ENCODE results near the gene VLDLR.
A peak's percentile ranks its signal among the peaks of the same experiment; 100 is the strongest.

The VLDLR gene

DNA sequence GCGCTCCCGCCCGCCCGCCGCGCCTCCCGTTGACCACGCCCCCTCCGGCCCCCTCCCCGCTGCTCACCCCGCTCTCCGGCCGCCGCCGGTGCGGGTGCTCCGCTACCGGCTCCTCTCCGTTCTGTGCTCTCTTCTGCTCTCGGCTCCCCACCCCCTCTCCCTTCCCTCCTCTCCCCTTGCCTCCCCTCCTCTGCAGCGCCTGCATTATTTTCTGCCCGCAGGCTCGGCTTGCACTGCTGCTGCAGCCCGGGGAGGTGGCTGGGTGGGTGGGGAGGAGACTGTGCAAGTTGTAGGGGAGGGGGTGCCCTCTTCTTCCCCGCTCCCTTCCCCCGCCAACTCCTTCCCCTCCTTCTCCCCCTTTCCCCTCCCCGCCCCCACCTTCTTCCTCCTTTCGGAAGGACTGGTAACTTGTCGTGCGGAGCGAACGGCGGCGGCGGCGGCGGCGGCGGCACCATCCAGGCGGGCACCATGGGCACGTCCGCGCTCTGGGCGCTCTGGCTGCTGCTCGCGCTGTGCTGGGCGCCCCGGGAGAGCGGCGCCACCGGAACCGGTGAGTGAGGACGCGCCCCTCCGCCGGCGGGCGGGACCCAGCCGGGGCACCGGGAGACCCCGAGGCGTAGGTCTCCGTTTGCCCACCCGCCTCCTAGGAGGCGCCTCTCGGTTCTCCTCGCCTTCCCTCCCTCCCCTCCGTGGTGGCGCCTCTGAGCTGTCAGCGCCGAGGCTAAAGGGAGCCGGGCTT is at the start of gene VLDLR:
VLDLR (plus strand) TSS at position 66 of the 739 bp plus-strand sequence; CDS start at position 469, 403 bp downstream.
- no peak for DNase-seq

- DNase-seq = no peak
These were observed 47.4 kb upstream of the VLDLR start for GRCh38 chr9:2574203-2574602.

- no peak for DNase-seq
These were observed 45.0 kb upstream of the VLDLR start for GRCh38 chr9:2576631-2577030.

GRCh38 chr9:2583308-2584013 is 38.1 kb upstream of the VLDLR start:
- DNase-seq = no peak

- DNase-seq = no peak
These were observed 29.6 kb upstream of the VLDLR start for GRCh38 chr9:2591967-2592366.

- DNase-seq = no peak
These were observed 27.8 kb upstream of the VLDLR start for GRCh38 chr9:2593744-2594143.

GRCh38 chr9:2595973-2596372 is 25.6 kb upstream of the VLDLR start:
- DNase-seq = no peak

- no peak for DNase-seq
These were observed 24.1 kb upstream of the VLDLR start for GRCh38 chr9:2597483-2597882.

DNA sequence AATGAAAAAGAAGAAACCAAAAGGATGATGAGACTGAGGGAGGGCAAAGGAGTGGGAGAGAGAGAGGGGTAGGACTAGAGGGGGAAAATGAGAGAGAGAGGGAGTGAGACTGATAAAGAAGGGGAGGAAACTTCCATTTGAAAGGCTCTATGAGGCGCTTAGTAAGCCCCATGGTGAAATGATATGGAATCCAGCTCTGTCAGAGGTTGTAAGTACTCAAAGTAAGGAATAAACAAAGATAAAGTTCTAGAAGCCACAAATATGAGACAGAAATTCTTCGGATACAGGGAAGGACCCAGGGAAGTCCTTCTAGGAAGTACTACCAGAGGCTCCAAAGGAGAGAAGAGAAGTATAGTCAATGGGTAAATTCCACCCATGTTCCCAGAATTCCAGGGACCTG is 21.7 kb upstream of the VLDLR start:
- no peak for DNase-seq

DNA sequence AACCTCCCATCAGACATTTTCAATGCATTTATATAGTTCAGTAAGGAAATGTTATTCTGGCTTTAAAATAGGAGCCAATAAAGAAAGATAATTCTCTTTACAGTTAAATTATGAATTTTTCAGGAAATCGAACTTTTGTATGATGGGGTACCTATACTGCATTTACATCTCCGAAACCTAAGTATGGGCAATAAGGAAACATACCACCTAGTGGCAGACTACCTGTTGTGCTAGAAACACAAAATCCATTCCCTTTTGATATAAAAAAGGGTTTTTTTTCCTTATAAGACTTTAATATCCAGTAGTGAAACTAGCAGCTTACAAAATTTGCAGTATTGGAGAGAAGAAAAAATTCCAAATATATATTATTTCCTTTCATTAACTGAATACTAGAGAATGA is 21.3 kb upstream of the VLDLR start:
- no peak for DNase-seq

DNA sequence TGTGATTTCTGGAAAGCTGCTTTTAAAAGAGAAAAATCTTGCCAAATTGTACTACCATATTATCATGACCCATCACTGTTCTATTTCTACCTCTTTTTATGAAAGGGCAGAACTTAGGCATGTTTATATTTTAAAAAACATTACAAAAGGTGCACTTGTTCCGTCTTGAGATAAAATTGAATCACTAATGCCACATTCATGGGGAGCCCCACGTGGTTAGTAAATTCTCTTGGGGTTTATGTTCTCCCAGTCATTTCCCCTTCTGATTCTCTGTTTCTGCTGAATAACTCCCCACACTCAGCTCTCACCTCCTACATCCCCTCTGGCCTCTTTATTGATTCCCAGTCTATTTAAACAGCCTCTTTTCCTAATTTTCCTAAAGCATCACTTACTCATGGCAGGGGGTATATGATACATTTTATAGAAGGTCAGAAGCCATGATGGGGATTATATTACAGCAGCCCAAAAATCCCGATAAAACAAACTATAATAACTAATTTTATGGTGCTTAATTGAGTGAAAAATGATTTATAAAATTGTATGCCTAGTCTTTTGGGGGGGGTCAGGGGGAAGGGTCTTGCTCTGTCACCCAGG is 19.7 kb upstream of the VLDLR start:
- no peak for DNase-seq

GRCh38 chr9:2602704-2603116 is 18.9 kb upstream of the VLDLR start:
- DNase-seq = no peak

- DNase-seq = no peak
These were observed 18.0 kb upstream of the VLDLR start for GRCh38 chr9:2603621-2604020.

- no peak for DNase-seq
These were observed 16.3 kb upstream of the VLDLR start for GRCh38 chr9:2605246-2605645.

GRCh38 chr9:2608276-2608675 is 13.3 kb upstream of the VLDLR start:
- no peak for DNase-seq

DNA sequence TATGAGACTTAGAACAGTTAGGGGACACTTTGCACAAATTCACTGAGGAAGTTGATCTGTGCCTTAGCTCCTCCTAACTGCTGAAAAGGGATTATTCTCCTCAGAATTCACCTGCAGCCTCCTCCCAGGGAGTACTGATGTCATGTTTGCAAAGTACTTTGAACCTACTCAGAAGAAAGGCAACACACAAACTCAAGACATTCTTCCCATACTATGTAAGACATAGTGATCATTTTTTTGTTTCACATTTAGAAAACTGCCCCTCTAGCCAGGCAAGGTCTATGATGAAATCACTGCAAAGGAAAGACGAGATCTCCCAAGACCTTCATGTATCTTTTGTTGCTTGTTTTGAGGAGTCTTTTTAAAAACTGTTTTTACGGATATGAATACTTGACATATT is 10.6 kb upstream of the VLDLR start:
- DNase-seq = no peak

GRCh38 chr9:2611961-2612360 is 9.6 kb upstream of the VLDLR start:
- DNase-seq = no peak

DNA sequence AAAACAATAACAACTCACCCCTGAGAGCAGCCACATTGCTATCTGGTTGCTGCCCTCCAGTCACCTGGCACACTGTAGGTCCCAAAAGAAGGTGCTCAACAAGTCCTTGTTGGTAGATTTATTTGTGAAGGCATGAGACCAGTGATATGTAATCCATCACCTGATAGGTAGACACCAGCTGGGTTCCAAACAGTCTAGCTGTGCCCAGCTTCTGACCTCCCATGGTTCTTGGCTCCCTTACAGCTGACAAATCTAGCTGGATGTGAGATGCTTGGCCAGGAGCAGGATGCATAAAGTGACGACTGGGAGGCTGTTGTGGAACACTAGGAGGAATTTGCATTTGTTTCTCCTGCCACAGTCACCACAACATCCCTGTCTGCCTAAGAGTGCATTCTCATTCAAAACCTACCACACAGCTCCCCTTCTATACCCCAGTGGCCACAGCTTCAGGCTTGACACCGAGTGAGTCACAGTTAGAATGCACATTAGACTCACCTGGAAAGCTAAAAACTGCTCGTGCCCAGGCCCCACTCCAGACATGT is 7.8 kb upstream of the VLDLR start:
- no peak for DNase-seq

- DNase-seq = no peak
These were observed 6.1 kb upstream of the VLDLR start for GRCh38 chr9:2615497-2615896.

DNA sequence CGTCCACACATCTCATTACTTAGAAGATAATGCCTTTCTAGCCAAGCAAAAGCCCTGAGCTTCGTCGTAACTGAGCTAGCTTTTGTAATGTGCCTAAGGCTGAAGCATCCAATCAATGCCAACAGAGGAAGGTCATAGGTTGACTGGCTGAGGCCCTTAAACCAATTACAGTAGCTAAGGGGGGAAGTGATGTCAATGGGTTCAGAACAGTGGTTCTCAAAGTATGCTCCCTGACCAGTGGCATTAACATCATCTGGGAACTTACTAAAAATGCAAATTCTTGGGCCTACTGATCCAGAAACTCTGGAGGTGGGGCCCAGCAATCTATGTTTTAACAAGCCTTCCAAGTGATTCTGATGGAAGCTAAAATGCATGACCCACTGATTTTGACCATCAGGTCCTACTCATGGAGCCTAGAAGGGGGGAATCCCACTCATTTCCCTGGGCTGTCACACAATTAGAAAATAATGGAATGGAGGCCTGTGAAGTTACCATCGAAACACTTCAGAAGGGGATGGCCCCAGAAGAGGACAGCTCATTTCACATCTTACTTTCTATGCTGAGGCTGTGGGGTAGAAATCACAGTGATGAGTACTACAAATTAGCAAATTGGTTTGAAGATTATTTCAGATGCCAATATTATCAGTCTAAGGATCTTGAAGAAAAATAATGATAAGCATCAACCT is 4.8 kb upstream of the VLDLR start:
- DNase-seq = no peak

- DNase-seq = no peak
These were observed 3.3 kb upstream of the VLDLR start for GRCh38 chr9:2618289-2618688.

- peak; percentile 67 for DNase-seq
These were observed 467 bp upstream of the VLDLR start for GRCh38 chr9:2620919-2621721.

All from kidney glomerular epithelial cell (primary cell).